Measurements from ENCODE around the gene HSPD1. TPM values are rescaled to one million over a fixed set of nuclear protein-coding genes. Genes with fewer than 3 reads are reported as not detected.
A peak's percentile ranks its signal among the peaks of the same experiment; 100 is the strongest.
"Not testable (repeated sequence)": the region's sequence is repeated elsewhere in the genome, so short reads cannot be mapped to it uniquely, and the experiment has no call there.

The HSPD1 gene
- total RNA-seq, 1 donor from 2014 or later = 403 TPM

GRCh38 chr2:197497326-197497725 is 2.3 kb downstream of the HSPD1 start:
- Mint-ChIP-seq H3K4me3 (ENCODE audit: low read depth) (peak overlapping the region; percentile 97), H3K27me3 (no peaks in the 10 kb centered on the region), H3K4me1 (ENCODE audit: low read depth) (peaks cover 33% of the 10 kb centered on the region), H3K9me3 (ENCODE audit: low read depth) (no peaks in the 10 kb centered on the region), H3K36me3 (ENCODE audit: insufficient read depth) (peaks cover 32% of the 10 kb centered on the region), H3K27ac (no peak overlapping the region)
- no peak for DNase-seq (ENCODE audit: low spot score, unreplicated experiment)
- TF ChIP-seq CTCF (IDR thresholded peaks at IDR 0.05; ENCODE audit: unreplicated experiment) = no peak

- peak overlapping the region; percentile 9 for H3K27ac Mint-ChIP-seq
- H3K4me1 Mint-ChIP-seq (ENCODE audit: low read depth) = peaks cover 27% of the 10 kb centered on the region
- no peaks in the 10 kb centered on the region for H3K9me3 Mint-ChIP-seq (ENCODE audit: low read depth)
- no peak for TF ChIP-seq CTCF (IDR thresholded peaks at IDR 0.05; ENCODE audit: unreplicated experiment)
- no peak for DNase-seq (ENCODE audit: low spot score, unreplicated experiment)
- H3K36me3 Mint-ChIP-seq (ENCODE audit: insufficient read depth) = peaks cover 30% of the 10 kb centered on the region
- no peak overlapping the region for H3K4me3 Mint-ChIP-seq (ENCODE audit: low read depth)
- H3K27me3 Mint-ChIP-seq = no peaks in the 10 kb centered on the region
Observed at GRCh38 chr2:197496695-197497094, 2.9 kb downstream of the HSPD1 start.

- no peaks in the 10 kb centered on the region for H3K27me3 Mint-ChIP-seq
- no peak for DNase-seq (ENCODE audit: low spot score, unreplicated experiment)
- peaks cover 25% of the 10 kb centered on the region for H3K4me1 Mint-ChIP-seq (ENCODE audit: low read depth)
- no peak overlapping the region for H3K27ac Mint-ChIP-seq
- no peaks in the 10 kb centered on the region for H3K9me3 Mint-ChIP-seq (ENCODE audit: low read depth)
- H3K36me3 Mint-ChIP-seq (ENCODE audit: insufficient read depth) = peaks cover 36% of the 10 kb centered on the region
- TF ChIP-seq CTCF (IDR thresholded peaks at IDR 0.05; ENCODE audit: unreplicated experiment) = no peak
- H3K4me3 Mint-ChIP-seq (ENCODE audit: low read depth) = no peak overlapping the region
Observed at GRCh38 chr2:197495433-197496134, 4.1 kb downstream of the HSPD1 start.

GRCh38 chr2:197487385-197487784 is 12.3 kb downstream of the HSPD1 start:
- no peaks in the 10 kb centered on the region for H3K27me3 Mint-ChIP-seq
- H3K9me3 Mint-ChIP-seq (ENCODE audit: low read depth) = peaks cover 7% of the 10 kb centered on the region
- no peak overlapping the region for H3K27ac Mint-ChIP-seq
- no peaks in the 10 kb centered on the region for H3K4me1 Mint-ChIP-seq (ENCODE audit: low read depth)
- no peak for TF ChIP-seq CTCF (IDR thresholded peaks at IDR 0.05; ENCODE audit: unreplicated experiment)
- no peak overlapping the region for H3K4me3 Mint-ChIP-seq (ENCODE audit: low read depth)
- H3K36me3 Mint-ChIP-seq (ENCODE audit: insufficient read depth) = peaks cover 48% of the 10 kb centered on the region
- no peak for DNase-seq (ENCODE audit: low spot score, unreplicated experiment)

GRCh38 chr2:197486175-197486574 is 13.5 kb downstream of the HSPD1 start:
- Mint-ChIP-seq H3K4me3 (ENCODE audit: low read depth) (no peak overlapping the region), H3K9me3 (ENCODE audit: low read depth) (peaks cover 7% of the 10 kb centered on the region), H3K36me3 (ENCODE audit: insufficient read depth) (peaks cover 42% of the 10 kb centered on the region), H3K27ac (no peak overlapping the region), H3K27me3 (no peaks in the 10 kb centered on the region), H3K4me1 (ENCODE audit: low read depth) (no peaks in the 10 kb centered on the region)
- TF ChIP-seq CTCF (IDR thresholded peaks at IDR 0.05; ENCODE audit: unreplicated experiment) = no peak
- no peak for DNase-seq (ENCODE audit: low spot score, unreplicated experiment)

GRCh38 chr2:197484248-197484647 is 15.4 kb downstream of the HSPD1 start:
- H3K36me3 Mint-ChIP-seq (ENCODE audit: insufficient read depth) = peaks cover 35% of the 10 kb centered on the region
- not testable (repeated sequence) for DNase-seq (ENCODE audit: low spot score, unreplicated experiment); H3K27ac Mint-ChIP-seq; H3K9me3 Mint-ChIP-seq (ENCODE audit: low read depth); H3K4me1 Mint-ChIP-seq (ENCODE audit: low read depth); H3K4me3 Mint-ChIP-seq (ENCODE audit: low read depth); H3K27me3 Mint-ChIP-seq

All from progenitor cell of endocrine pancreas (in vitro differentiated cells).